ENCODE measurements around the gene ARID4B. TPM values are rescaled to one million over a fixed set of nuclear protein-coding genes. Genes with fewer than 3 reads are reported as not detected.
"Not testable (repeated sequence)": the region's sequence is repeated elsewhere in the genome, so short reads cannot be mapped to it uniquely, and the experiment has no call there.

The ARID4B gene, protein sequence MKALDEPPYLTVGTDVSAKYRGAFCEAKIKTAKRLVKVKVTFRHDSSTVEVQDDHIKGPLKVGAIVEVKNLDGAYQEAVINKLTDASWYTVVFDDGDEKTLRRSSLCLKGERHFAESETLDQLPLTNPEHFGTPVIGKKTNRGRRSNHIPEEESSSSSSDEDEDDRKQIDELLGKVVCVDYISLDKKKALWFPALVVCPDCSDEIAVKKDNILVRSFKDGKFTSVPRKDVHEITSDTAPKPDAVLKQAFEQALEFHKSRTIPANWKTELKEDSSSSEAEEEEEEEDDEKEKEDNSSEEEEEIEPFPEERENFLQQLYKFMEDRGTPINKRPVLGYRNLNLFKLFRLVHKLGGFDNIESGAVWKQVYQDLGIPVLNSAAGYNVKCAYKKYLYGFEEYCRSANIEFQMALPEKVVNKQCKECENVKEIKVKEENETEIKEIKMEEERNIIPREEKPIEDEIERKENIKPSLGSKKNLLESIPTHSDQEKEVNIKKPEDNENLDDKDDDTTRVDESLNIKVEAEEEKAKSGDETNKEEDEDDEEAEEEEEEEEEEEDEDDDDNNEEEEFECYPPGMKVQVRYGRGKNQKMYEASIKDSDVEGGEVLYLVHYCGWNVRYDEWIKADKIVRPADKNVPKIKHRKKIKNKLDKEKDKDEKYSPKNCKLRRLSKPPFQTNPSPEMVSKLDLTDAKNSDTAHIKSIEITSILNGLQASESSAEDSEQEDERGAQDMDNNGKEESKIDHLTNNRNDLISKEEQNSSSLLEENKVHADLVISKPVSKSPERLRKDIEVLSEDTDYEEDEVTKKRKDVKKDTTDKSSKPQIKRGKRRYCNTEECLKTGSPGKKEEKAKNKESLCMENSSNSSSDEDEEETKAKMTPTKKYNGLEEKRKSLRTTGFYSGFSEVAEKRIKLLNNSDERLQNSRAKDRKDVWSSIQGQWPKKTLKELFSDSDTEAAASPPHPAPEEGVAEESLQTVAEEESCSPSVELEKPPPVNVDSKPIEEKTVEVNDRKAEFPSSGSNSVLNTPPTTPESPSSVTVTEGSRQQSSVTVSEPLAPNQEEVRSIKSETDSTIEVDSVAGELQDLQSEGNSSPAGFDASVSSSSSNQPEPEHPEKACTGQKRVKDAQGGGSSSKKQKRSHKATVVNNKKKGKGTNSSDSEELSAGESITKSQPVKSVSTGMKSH (N-terminal part only)
- 13.5 TPM for total RNA-seq

DNA sequence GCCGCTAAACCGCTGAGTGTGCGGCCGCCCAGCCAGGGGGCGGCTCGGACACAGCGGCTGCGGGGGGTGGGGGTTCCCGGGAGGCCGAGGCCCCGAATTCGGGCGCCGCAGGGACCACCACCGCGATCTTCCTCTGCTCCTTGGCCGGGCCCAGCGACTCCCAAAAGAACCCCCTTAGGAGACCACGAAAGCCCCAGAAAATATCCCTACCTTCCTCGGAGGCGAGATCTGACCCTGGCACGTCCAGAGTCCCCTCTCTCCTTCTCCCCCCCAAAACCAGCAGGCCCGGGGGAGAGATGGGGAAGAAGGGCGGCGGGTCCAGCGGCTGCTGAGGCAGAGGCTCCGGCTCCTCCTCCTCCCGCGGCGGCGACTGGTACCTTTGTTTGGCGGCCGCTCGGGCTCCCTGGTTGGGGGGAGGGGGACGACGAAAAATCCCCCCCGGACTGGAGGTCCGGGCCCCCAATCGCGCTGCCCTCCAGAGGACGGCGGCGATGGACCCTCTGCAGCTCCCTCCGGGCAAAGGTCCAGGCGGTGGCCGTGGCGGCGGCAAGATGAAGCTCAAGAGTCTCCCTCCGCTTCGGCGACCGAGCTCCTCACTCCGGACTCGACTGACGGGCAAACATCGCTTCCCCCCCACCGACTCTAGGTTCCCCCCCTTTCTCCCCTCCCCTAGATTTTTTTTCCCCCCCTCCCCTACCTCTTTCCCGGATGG is at the start of gene ARID4B:
ARID4B (minus strand) TSS at position 621 of the 712 bp plus-strand sequence. CDS start 1,260 bp downstream, outside the sequence.
- ATAC-seq, result peak; percentile 1

DNA sequence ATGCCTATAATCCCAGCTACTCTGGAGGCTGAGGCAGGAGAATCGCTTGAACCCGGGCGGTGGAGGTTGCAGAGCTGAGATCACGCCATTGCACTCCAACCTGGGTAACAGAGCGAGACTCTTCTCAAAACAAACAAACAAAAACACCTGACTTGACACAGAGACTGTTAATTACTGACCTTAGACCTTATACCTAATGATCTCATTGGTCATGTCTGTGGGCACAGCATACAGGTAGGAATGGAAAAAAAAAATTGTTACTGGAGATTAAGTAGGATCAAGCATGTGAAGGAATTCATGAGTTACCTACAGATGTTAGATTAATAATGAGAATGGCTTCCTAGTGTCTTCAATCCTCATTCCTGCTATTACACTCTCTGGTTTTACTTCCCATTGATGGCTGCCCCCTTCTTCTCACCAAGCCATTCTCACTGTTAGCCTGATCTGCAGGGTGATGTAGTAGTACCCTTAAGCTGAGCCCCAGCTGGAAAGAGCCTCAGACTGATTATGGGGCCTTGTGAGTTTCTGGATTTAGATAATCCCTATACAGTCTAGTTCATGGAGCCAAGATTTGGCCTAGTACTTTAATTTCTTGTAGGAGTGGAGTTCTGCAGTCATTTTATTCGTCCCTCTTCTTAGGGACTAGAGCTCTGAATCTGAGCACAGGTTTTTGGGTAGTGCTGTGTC is 48.1 kb upstream of the ARID4B start:
- ATAC-seq, result no peak

DNA sequence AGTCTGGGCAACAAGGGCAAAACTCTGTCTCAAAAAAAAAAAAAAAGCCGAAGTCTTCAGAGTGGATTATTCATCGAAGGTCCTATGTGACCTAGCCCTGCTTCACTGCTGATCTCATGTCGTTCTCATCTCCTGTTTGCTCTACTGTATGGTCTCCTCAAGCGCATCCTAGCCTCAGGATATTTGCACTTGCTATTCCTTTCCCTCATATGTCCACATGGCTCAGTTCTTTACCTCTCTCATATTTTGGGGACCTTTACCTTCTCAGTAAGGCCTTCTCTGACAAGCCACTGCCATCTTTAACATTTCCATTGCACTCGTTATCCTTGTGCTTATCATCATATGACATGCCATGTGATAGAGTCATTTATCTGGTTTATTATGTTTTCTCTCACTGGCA is 41.8 kb upstream of the ARID4B start:
- no peak for ATAC-seq

DNA sequence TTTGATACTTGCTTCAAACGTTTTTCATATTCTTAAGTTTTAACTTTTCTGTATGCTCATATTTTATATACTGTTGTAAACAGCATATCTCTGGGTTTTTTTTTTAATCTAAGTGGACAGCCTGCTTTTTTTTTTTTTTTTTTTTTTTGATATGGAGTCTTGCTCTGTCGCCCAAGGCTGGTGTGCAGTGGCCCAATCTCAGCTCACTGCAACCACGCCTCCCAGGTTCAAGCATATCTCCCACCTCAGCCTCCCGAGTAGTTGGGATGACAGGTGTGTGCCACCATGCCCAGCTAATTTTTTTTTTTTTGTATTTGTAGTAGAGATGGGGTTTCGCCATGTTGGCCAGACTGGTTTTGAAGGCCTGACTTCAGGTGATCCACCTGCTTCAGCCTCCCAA is 40.4 kb upstream of the ARID4B start:
- ATAC-seq, result no peak

DNA sequence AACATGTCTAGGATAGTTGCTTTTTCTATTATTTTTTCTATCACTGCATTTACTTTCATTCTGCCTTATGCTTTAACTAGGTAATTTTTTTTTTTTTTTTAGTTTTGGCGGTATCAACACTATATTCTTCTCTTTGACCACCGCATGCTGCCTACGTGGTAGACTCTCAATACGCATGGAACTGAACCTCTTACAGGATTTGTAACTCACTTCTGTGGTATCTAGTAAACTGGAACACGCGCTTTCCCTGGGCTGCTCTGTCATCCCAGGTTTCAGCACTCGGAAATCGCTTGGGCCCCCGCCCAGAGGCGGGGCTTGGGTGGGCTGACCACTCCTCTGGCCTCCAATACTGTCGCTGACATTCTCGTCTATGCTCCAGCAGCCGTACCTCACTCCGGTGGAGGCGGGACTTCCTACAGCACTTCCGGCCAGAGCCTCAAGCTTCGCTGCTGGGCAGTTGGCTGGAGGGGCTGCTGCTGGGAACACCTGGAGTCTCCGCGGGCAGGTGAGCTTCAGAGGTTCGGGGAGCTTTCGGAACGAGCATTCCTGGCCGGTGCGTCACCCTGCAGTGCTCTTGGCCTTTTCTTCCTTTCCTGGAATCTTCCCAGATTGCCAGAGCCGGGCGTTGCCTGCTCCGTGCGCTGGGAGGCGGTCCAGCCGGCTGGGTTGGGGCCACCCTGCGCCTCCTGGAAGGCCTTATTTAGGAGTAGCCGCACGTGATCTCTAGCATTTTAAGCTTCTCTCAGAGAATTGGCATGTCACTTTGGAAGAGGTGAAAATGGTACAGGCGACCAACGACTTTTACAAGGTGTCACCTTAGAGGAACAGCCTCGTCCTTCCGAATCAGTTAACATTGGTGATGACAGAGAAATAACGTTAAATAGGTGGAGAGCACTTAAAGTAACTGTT is 39.3 kb upstream of the ARID4B start, which contains the start of gene TBCE:
TBCE (plus strand) TSS at position 428 of the 909 bp plus-strand sequence. CDS start 12,623 bp downstream, outside the sequence.
- peak; percentile 100 for ATAC-seq

DNA sequence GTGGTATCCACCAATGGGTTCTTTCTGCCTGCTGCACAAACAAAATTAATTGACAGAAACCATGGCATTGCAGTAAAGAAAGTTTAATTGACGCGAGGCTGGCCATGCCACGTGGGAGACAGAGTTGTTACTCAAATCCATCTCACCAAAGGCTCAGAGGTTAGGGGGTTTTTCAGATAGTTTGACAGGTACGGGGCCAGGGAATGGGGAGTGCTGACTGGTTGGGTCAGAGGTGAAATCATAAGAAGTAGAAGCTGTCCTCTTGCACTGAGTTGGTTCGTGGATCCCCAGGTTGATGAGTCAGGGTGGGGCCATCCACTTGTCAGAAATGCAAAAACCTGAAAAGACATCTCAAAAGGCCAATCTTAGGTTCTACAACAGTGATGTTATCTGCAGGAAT is 38.3 kb upstream of the ARID4B start:
- ATAC-seq, result no peak

DNA sequence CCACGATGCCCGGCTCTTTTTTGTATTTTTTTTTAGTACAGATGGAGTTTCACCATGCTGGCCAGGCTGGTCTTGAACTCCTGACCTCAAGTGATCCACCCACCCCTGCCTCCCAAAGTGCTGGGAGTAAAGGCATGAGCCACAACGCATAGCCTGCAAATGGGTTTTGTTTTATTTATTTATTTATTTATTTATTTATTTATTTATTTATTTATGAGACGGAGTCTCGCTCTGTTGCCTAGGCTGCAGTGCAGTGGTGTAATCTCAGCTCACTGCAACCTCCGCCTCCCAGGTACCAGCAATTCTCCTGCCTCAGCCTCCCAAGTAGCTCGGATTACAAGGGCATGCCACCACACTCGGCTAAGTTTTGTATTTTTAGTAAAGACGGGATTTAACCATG is 36.2 kb upstream of the ARID4B start:
- not testable (repeated sequence) for ATAC-seq

DNA sequence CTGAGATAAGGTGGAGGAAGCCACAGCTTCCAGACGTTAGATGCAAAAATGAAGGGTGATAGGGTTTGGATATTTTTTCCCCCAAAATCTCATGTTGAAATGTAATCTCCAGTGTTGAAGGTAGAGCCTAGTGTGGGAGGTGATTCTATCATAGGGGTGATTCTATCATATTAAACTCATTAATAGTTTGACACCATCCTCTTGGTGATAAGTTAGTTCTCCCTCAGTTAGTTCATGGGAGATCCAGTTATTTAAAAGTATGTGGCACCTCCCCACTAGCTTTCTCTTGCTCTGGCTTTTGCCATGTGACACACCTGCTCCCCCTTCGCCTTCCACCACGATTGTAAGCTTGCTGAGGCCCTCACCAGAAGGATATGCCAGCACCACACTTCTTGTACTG is 30.9 kb upstream of the ARID4B start:
- ATAC-seq, result no peak

DNA sequence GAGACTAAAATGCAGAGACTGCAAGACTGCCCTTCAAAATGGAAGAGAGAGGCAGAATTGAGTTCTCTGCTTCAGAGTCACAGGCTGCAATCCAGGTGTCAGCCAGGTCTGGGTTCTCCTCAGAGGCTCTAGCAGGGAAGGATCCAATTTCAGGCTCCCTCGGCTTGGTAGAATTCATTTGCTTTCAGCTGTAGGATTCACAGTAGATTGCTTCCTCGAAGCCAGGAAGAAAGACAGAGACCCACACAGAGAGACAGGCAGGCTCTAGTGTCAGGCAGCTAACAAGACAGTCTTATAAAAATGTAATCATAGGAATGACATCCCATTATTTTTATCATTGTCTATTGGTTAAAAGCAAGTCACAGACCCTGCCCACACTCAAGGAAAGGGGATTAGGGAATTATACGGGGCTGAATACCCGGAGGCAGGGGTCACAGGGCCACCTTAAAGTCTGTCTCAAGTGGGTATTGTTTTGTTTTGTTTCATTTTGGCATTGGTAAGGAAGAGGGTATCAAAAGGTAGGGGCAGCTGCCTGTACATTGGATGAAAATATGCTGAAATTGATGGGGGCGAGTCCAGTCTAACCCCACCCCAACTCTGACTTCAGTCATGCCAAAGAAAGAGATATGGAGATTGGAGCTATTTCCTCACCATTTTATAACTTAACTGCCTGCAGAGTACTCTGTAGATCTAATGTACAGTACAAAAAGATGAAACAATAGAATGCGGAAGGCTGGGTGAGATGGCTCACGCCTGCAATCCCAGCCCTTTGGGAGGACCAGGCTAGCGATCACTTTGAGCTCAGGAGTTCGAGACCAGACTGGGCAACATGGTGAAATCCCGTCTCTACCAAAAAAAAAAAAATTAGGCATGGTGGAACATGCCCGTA is 29.8 kb upstream of the ARID4B start:
- no peak for ATAC-seq

DNA sequence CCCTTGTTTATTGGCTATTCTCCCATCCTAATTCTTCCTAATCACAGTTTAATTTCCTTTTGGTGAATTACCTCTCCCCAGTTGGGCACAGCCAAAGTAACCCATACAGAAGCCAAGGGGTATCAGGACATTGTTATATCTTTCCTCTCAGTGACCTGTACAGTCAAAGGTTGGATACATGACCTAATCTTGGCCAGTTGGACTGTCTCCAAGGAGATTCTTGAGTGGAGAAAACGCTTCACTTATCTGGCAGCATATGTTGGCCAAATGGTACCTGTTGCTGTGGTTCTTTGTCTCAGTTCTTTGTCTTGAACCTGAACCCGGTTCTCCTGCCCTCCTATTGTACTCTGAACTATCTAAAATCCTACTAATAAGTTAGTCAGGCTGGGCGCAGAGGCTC is 23.9 kb upstream of the ARID4B start:
- no peak for ATAC-seq

DNA sequence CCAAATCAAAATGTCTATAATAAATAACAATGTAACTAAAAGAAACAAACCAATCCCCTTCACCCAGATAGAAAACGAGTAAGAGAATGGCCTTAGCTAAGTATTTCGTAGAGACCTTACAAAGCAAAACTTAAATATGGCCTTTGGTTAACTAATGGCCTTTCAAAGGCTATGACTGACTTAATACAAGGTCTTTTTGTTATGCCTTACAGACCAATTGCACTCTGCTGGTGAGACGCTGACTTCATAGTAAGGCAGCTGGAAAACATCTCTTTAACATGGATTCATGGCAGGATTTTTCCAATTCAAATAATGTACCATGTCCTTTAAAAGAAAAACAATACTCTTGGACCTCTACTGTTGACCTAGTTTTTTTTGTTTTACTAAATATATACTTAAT is 23.5 kb upstream of the ARID4B start:
- no peak for ATAC-seq

DNA sequence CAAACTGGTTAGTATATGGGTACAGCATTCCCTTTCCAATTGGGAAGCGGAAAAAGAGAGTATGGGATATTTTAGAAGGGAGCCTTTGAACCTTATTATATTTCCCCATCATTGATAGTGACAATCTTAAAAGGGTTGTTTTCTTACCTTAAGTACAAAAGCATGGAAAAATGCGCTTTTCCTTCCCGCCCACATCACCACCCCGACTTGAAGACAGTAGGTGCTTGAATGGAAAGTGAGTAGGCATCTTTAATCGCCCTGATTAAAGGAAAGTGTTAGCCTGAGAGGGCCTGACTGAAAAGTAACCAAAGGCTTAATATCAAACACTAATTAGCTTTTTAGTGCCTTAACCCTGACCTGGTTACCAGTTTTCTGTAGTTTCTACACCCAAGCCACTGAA is 15.7 kb upstream of the ARID4B start:
- no peak for ATAC-seq

DNA sequence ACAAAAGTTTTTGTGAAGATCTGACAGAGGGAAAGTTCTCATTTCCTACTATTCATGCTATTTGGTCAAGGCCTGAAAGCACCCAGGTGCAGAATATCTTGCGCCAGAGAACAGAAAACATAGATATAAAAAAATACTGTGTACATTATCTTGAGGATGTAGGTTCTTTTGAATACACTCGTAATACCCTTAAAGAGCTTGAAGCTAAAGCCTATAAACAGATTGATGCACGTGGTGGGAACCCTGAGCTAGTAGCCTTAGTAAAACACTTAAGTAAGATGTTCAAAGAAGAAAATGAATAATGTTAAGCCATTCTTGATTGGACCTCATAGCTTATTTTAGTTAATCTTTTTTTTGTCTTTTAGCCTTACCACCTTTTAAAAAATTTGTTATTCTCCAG is 14.5 kb upstream of the ARID4B start:
- ATAC-seq, result no peak

DNA sequence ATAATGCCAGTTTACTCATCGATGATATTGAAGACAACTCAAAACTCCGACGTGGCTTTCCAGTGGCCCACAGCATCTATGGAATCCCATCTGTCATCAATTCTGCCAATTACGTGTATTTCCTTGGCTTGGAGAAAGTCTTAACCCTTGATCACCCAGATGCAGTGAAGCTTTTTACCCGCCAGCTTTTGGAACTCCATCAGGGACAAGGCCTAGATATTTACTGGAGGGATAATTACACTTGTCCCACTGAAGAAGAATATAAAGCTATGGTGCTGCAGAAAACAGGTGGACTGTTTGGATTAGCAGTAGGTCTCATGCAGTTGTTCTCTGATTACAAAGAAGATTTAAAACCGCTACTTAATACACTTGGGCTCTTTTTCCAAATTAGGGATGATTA is 14.1 kb upstream of the ARID4B start:
- no peak for ATAC-seq

DNA sequence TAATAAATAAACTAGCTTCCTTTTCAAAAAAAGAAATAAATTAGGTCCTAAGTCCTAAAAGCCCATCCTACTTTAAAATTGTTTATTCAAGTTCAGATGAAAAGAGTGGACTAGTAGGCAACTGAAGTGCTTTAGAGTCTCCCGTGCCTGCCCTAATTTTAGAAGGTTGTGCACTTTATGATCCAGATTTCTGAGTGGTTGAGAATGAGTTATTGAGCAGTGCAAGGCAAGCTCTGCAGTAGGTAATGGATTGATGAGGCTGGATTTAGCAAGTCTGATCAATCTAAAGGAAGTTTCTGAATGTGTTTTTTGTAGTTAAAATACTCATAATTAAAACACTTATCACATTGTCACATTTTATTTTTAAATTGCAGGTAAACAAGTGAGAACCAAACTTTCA is 13.4 kb upstream of the ARID4B start:
- ATAC-seq, result no peak

DNA sequence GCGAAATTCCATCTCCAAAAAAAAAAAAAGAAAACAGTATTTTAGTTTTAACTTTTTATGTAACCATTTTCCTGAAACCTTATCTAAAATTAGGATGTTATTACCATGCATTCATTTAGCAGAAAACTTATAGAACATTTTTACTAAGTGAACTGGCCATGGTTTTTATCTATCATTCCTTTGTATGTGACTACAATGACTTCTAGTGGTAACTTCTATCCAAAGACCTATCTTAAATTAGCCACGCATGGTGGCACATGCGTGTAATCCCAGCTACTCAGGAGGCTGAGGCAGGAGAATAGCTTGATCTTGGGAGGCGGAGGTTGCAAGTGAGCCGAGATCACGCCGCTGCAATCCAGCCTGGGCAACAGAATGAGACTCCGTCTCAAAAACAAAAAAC is 11.8 kb upstream of the ARID4B start:
- no peak for ATAC-seq

DNA sequence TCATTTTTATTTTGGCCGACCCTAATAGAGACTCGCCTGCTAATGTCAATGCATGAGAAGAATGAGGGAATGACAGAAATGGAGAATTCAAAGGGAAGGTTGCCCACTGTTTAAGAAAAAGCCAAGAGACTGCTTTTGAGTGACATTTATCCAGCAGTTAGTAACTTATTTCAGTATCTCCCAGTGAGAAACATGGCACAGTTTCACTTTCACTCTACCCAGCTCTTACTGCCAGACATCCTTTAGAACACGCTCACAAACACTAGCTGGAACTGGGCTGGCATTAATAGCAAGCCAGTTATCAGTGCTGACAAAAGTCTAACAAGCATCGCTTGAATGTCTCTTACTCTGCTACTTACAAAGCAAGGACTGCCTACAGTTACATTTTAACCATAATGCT is 8.9 kb upstream of the ARID4B start:
- no peak for ATAC-seq

DNA sequence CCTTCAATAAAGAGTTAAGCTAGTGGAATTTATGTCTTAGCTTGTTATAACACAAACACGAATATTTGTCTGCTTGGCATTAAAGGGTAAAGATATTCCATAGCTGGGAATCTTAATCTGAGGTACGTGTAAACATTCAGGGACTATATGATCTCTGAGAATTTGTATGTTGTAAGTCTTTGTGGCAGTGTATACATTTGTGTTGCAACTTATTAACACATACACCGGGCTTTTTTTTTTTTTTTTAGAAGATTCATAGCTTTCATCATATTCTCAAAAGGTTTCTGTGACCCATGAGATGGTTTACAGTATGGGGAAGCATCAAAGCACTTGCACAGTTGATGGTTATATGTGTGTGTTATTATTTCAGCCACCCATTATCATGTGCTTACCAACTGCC is 3.4 kb upstream of the ARID4B start:
- no peak for ATAC-seq

DNA sequence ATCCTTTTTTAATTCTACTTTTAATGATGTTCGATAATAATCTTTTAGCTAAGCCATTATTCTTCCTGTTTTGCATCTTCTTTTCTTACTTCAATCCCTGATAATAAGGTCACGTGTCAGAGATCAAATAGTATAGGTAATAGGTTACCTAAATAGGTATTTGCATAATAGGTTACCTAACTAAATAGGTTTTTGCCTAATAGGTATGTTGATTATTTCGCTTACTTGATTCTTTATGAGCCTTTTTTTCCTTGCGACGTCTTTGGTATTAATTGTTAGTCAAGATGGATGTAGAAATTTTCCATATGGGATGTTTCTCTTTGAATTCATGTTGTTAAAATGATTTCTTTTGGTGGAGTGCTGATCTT is 2.9 kb upstream of the ARID4B start:
- no peak for ATAC-seq
